ENCODE results near the gene RERG.
"Not testable (repeated sequence)": the region's sequence is repeated elsewhere in the genome, so short reads cannot be mapped to it uniquely, and the experiment has no call there.

The RERG gene

DNA sequence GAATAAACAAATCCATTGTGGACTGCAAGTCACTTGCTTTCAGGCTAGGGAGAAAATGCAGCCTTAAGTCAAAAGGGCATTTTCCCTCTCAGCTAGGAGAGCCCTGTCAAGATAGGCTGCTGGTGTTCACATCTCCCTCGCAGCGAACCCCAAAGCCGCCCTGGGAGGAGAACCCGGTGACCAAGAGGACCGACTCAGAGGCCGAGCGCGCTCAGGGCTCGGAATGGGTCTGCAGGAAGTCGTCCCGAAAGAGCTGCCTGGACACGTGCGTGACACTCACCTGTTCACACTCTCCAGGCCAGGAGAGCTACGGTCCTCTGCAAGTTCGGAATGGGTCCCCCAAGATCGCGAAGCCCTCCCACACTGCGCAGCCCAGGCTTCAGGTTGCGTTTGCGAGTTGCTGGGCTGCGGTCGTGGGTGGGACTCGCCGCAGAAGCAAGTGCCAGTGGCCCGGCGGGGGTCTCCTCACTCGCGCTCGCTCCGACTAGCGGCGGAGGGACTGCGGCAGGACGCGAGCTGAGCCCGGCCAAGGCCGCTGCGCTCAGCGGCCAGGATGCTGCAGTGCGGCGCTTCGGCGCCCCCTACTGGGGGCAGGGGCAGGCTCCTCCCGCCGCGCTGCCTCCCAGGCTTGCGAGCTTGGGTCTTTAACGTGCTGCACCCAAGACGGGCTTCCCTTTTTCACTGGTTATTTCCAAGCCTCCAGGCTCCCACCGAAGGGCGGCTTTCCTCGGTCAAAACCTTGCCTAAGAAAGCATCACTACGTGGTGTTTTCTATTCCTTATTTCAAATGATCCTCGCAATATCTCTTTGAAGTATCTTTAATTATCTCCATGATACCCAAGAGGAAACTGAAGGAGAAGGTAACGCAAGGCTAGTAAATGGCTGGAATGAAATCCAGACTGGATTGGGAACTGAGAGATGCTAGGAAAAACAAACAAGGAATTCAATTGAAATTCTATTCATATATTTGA is at the start of gene RERG:
TSS of gene RERG (minus strand) at position 503 of the 971 bp plus-strand sequence. CDS start 3,928 bp downstream, outside the sequence.
- DNase-seq, result no peak

DNA sequence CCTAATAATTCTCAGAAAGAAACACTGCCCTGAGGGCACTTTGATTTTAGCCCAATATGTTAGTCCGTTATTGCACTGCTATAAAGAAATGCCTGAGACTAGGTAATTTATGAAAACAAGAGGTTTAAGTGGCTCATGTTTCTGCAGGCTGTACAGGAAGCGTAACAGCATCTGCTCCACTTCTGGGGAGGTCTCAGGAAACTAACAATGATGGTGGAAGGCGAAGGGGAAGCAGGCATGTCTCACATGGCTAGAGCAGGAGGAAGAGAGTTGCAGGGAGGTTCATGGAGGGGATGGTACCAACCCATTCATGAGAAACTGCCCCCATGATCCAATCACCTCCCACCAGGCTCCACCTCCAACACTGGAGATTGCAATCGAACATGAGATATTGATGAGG is 49.4 kb upstream of the RERG start:
- DNase-seq, result no peak

GRCh38 chr12:15268927-15269552 is 47.8 kb upstream of the RERG start:
- peak; percentile 80 for DNase-seq

DNA sequence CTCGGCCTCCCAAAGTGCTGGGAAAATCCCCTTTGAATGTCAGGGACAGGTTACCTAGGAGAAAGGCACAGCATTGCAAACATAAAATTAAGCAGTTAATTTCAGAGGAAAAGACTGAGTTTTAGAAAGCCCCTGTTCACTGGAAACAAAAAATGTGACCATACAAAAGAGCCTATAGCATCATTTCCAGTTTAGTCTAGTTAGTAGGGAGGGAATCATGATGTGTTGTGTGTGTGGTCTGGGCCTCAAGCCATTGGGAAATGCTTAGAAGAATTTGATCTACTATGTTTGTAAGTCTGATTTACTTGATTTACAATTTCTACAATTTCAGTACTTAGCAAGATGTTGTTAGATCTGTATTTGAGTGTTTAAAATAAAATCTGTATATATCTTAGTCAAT is 47.1 kb upstream of the RERG start:
- DNase-seq, result no peak

- DNase-seq, result peak; percentile 14
These were observed 44.7 kb upstream of the RERG start for GRCh38 chr12:15265875-15266274.

- no peak for DNase-seq
These were observed 35.5 kb upstream of the RERG start for GRCh38 chr12:15256761-15257160.

DNA sequence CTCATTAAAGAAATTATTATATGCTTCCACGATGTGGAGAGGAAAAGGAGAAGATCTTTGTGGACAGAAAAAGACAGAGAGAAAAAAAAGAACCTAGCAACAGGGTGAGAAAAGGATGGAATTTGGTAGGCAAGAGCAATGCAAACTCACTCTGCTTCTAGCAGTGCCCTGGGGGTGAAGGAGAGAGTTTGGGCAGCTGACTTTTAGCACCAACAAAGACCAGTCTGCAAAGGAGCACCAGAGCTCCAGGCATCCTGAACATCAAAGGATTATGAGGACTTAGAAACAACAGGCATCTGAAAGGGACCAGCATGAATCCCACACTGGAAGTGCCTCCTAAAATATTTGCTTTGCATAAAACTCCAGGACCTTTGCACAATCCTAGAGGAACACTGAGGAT is 32.8 kb upstream of the RERG start:
- no peak for DNase-seq

DNA sequence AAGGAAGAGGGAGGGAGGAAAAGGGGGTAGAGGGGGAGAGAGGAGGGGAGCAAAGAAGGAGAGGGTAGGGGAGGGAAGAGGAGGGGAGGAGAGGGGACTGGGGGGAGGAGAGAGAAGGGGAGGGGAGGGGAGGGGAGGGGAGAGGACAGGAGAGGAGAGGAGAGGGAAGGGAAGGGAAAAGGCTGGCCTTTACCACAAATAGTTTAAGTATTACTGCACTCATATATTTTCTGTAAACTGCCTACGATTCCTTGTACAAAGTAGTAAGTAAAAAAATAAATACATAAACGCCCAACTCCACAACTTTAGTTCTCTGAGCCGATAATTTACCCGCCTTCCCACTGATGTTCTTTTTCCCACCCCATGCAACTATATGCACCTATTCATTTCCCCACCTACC is 23.7 kb upstream of the RERG start:
- no peak for DNase-seq

DNA sequence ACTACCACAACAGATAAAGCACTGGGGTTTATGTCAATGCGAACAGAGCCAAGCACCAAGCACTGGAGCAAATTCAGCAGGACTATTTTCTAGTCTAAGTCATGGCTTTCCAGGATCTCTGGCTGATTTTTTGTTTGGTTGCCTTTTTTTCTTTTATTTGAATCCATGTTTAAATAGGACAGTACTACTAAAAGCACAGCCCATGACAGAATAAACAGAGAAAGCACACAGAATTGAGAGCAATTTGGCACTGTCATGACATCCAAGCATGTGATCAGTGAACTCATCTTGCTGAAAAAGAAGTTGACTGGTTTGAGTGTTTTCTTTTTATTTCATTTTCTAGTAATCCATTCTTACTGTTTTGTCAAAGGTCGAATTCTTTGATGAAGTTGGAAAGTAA is 23.1 kb upstream of the RERG start:
- DNase-seq, result peak; percentile 86

DNA sequence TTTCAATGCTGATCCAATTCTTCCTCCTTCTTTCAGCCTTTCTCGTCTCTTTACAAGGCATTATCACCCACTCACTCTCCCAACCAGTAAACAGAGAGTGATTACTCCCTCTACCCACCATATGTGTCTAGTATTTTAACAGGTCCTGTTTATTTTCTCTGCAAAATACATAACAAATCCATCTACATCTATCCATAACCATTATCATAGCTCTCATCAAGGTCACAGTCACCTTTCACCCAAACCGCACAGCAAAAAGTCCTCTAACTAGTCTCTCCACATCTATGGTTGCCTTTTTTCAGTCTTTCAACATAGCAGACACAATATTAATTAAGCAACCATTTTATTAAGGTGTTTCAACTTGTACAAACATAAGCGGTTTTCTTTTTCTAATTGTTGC is 21.9 kb upstream of the RERG start:
- no peak for DNase-seq

GRCh38 chr12:15240898-15241297 is 19.7 kb upstream of the RERG start:
- DNase-seq, result no peak

GRCh38 chr12:15234508-15234907 is 13.3 kb upstream of the RERG start:
- DNase-seq, result no peak

DNA sequence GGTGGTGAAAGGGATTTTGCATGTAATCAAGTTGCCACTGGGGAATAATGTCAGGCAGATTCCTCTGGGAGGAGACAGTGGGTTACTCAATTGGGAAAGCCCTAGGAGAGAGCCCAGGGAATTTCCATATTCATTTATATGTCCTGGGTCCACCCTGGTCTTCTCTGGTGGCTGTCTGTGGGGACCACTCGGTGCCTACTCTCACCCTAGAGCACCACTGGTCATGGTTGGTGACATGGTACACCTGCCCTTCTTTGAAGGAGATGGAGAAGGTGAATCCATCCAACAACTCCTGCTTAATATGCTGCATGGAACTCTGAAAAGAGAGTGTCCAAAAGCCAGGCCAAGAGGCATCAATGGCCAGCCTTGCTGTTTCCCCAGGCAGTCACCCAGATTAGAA is 12.8 kb upstream of the RERG start:
- DNase-seq, result no peak

GRCh38 chr12:15232959-15233358 is 11.7 kb upstream of the RERG start:
- no peak for DNase-seq

DNA sequence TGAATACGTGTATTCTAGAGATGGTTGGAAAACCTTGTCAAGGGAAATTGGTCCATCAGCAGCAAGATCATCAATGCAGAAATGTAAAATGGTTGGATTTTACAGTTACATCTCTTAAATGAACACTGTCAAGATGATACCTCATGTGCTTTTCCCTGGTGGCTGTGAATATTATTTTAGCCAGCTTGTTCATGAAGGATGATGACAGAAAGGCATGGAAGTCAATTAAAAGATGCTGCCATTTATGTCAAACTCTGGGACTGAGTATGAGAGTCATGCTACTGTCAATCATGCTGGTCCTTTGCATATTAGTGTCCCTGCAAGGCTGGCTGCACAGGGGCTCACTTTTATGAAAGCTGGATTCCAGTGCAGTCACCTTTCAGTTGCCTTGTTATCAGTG is 10.3 kb upstream of the RERG start:
- DNase-seq, result no peak

GRCh38 chr12:15230751-15231150 is 9.5 kb upstream of the RERG start:
- DNase-seq, result no peak

- no peak for DNase-seq
These were observed 8.9 kb upstream of the RERG start for GRCh38 chr12:15230137-15230536.

GRCh38 chr12:15227004-15227679 is 5.9 kb upstream of the RERG start:
- no peak for DNase-seq

- not testable (repeated sequence) for DNase-seq
These were observed 4.6 kb upstream of the RERG start for GRCh38 chr12:15225863-15226218.

DNA sequence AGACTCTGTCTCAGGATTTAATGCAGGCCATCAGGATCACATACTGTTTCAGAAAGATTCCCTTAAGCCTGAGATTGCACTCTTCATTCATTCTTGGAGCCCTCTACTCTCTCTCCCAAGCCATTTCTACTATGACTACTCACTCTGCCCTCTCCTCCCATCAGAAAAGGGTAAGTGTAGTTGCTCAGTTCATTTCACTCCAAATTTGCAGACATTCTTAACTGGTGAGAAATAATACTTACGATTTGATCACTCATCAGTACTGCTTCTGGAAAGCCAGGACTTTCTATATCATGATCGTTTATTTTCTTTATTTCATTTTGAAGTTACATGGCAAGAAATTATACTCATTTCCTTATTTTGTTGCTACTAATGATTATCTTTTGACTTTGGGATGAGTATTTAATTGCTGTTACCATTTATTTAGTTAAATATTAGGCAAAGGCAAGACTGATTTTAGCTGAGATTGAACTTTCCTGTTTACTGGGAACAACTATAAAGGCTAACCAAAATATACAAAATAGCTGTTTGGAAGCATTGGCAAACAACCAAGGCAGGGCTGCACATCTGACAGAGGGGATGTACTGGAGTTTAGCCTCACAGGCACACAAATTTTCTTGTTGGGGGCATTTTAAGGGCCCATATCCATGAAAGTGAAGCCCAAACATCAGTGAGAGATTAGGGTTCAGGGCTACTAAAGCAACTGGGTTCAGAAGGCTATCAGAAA is 4.1 kb upstream of the RERG start:
- no peak for DNase-seq

- DNase-seq, result no peak
These were observed 1.0 kb upstream of the RERG start for GRCh38 chr12:15222219-15222618.

- DNase-seq, result no peak
These were observed 766 bp downstream of the RERG start for GRCh38 chr12:15220451-15220850.

- DNase-seq, result no peak
These were observed 2.4 kb downstream of the RERG start for GRCh38 chr12:15218794-15219193.
